K562 (cell line): ENCODE data around the gene CCDC78. TPM values are rescaled to one million over a fixed set of nuclear protein-coding genes. Genes with fewer than 3 reads are reported as not detected.

ENCODE experiments used
- ATF1 ChIP-seq, 2 experiments: fragments of 450-650 bp in 1 of 2; IDR thresholded peaks; 2 replicates each; pipeline ENCODE4 v1.6.1; 2016; ENCODE audit warnings: missing compliant biosample characterization in 1 of 2, missing genetic modification characterization in 1 of 2
- ETV6 ChIP-seq, 3 experiments: fragments of 150-350 bp in 1 of 3; sonication (generic) in 1 of 3; formaldehyde crosslinking in 1 of 3; IDR thresholded peaks; 2 replicates each; pipeline versions ENCODE4 v1.6.1 to v1.8.0; 2014 to 2022; ENCODE audit warnings: borderline replicate concordance in 2 of 3, low read depth in 2 of 3, antibody characterized with exemption in 1 of 3, low read length in 1 of 3, mild to moderate bottlenecking in 1 of 3, missing genetic modification reagents in 1 of 3
- GABPA ChIP-seq: fragments of 200-800 bp; sonication (Bioruptor generic); conservative IDR thresholded peaks from 2 replicates; pipeline ENCODE4 v1.6.1; 2016; ENCODE audit warnings: low read depth, missing genetic modification characterization, missing compliant biosample characterization
- HSF4 ChIP-seq: fragments of 250-450 bp; sonication (Bioruptor Pico); IDR thresholded peaks from 2 replicates; pipeline ENCODE4 v2.1.2; 2022; ENCODE audit warnings: mild to moderate bottlenecking, moderate library complexity, borderline replicate concordance
- JUNB ChIP-seq: fragments of 450-650 bp; formaldehyde crosslinking; conservative IDR thresholded peaks from 2 replicates; pipeline ENCODE4 v1.4.0; 2020; ENCODE audit warnings: mild to moderate bottlenecking
- KAT7 ChIP-seq: sonication (generic); formaldehyde crosslinking; IDR thresholded peaks from 2 replicates; pipeline ENCODE4 v1.8.0; 2022; ENCODE audit warnings: missing genetic modification reagents, mild to moderate bottlenecking, borderline replicate concordance
- KDM4B ChIP-seq, 2 experiments: fragments of 450-650 bp in 1 of 2; sonication (generic) in 1 of 2; IDR thresholded peaks; 2 replicates each; pipeline ENCODE4 v1.6.1; 2016 to 2017; ENCODE audit warnings: borderline replicate concordance in 2 of 2, antibody characterized with exemption in 1 of 2, low read depth in 1 of 2, mild to moderate bottlenecking in 1 of 2
- NCOA1 ChIP-seq: fragments of 450-650 bp; IDR thresholded peaks from 2 replicates; pipeline ENCODE4 v1.6.1; 2016; ENCODE audit warnings: low read depth
- RBFOX2 ChIP-seq: fragments of 200-400 bp; formaldehyde crosslinking; IDR thresholded peaks from 2 replicates; pipeline ENCODE4 v1.6.1; 2017; ENCODE audit warnings: low read depth, mild to moderate bottlenecking, low read length, moderate library complexity
- SREBF1 ChIP-seq: fragments of 150-350 bp; IDR thresholded peaks from 2 replicates; pipeline ENCODE4 v1.6.1; 2014; ENCODE audit warnings: antibody characterized with exemption, low read depth, low read length, borderline replicate concordance
- WHSC1 ChIP-seq: IDR thresholded peaks from one replicate; pipeline ENCODE4 v1.6.1; 2012; ENCODE audit warnings: low read length, control low read depth, inconsistent platforms
- ZNF146 ChIP-seq: IDR thresholded peaks from one replicate; pipeline ENCODE4 v1.6.1; 2018; ENCODE audit warnings: missing compliant biosample characterization; ENCODE audit not compliant: unreplicated experiment
- polyA plus RNA-seq, 8 experiments: library from polyadenylated mRNA; depleted of rRNA in 4 of 8; stranded (reverse) in 5 of 8; unstranded in 3 of 8; fragments of >200 nt; fragmentation: Nextera tagmentation in 2 of 8; fragmentation: Illumina TruSeq in 1 of 8; extraction: Ambion mirVana in 2 of 8; extraction: Trizol in 1 of 8; gene quantifications; 2 replicates each; pipeline versions ENCODE4 v1.2.1 to v1.2.3, GENCODE V29; 2011 to 2014; ENCODE audit warnings: inconsistent platforms in 1 of 8, missing spikeins in 1 of 8
- total RNA-seq, 7 experiments: library from RNA; depleted of rRNA in 6 of 7; stranded (reverse); fragments of >200 nt in 6 of 7; fragmentation: Illumina TruSeq in 2 of 7; extraction: Trizol in 2 of 7; gene quantifications; 2 replicates each; pipeline versions ENCODE4 v1.2.1 to v1.2.3, GENCODE V29; 2011 to 2021; ENCODE audit warnings: low replicate concordance in 1 of 7
- TF ChIP-seq, protein P1 (sequence below): fragments of 450-650 bp; formaldehyde crosslinking; IDR thresholded peaks from 2 replicates; pipeline ENCODE4 v1.4.0; 2022; ENCODE audit warnings: missing genetic modification characterization

Gene CCDC78
- total and polyA plus RNA-seq, 9 of the 15 experiments (the other 6 are each of a cell fraction or from before 2014, with no cell fraction given): 0.24 to 17.7 (median 2.9) TPM

GRCh38 chr16:694863-695354 is 31.3 kb downstream of the CCDC78 start (continued):
- TF ChIP-seq KDM4B (IDR thresholded peaks at IDR 0.05; ENCODE audit: borderline replicate concordance in 2 of 2, low read depth in 1 of 2): no peak
- TF ChIP-seq SREBF1: no peak
- no peak for TF ChIP-seq RBFOX2
- no peak for TF ChIP-seq WHSC1
- TF ChIP-seq, protein P1, sequence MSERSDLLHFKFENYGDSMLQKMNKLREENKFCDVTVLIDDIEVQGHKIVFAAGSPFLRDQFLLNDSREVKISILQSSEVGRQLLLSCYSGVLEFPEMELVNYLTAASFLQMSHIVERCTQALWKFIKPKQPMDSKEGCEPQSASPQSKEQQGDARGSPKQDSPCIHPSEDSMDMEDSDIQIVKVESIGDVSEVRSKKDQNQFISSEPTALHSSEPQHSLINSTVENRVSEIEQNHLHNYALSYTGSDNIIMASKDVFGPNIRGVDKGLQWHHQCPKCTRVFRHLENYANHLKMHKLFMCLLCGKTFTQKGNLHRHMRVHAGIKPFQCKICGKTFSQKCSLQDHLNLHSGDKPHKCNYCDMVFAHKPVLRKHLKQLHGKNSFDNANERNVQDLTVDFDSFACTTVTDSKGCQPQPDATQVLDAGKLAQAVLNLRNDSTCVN (CRISPR knock-in tag): no peak
- no peak for TF ChIP-seq ETV6 (IDR thresholded peaks at IDR 0.05; ENCODE audit: borderline replicate concordance in 1 of 2, low read depth in 2 of 2, low read length in 1 of 2)
- no peak for TF ChIP-seq ETV6 (CRISPR knock-in tag; IDR thresholded peaks at IDR 0.05; ENCODE audit: borderline replicate concordance)
- no peak for TF ChIP-seq KAT7
- no peak for TF ChIP-seq NCOA1
- no peak for TF ChIP-seq ZNF146 (CRISPR knock-in tag)
- TF ChIP-seq ATF1 (CRISPR knock-in tag; IDR thresholded peaks at IDR 0.05): no peak
- TF ChIP-seq ATF1 (tag; IDR thresholded peaks at IDR 0.05): no peak
- no peak for TF ChIP-seq JUNB (CRISPR knock-in tag)
- no peak for TF ChIP-seq HSF4 (CRISPR knock-in tag)
- peak; percentile 68 for TF ChIP-seq GABPA (tag)
